ENCODE results near the gene TRIM47.
"Not testable (repeated sequence)": the region's sequence is repeated elsewhere in the genome, so short reads cannot be mapped to it uniquely, and the experiment has no call there.

TRIM47 gene

DNA sequence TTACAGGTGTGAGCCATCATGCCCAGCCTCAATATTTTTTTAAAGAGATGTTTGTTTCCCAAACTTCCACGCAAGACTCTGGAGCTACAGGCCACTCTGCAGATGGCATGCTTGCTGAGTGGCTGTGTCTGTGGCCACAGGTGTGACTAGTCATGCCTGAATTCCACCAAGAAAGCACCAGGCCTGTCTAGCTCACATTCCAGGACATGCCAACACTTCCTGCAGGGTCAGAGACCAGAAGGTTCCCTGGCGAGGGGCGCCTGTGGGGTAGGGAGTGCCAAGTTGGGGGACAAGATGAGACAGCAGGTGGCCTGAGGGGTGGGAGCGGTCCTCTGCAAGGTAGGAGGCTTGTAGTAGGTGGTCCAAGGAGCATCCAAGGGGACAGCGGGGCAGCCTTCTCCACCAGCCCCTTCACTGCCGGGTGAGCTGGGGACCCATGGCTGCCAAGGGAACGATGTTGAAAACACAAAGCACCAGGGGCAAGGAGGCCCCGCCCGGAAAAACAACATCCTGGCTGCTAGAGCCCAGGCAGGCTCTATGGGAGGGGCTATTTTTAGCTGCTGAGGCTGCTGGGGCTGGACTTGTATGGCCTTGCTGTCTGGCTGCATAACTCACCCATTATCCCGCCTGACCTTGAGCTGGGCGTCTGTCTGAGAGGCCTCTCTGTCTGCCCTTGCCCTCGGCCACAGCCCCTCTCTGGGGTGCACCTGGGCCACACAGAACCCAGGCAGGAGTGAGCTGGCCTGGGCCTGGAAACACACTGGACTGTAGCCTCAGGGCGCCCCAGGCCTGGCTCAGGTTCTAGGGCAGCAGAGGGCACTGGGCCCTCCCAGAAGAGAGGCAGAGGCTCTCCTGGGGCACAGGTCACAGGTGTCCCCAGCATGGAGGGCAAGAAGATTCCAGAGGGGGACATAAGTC, 5.7 kb downstream of the TRIM47 start:
- Histone ChIP-seq H3F3A (ENCODE audit: insufficient read depth) (no peaks in the 10 kb centered on the region), H3K27ac (ENCODE audit: low read depth, low read length) (no peak overlapping the region), H3K27me3 (ENCODE audit: low read length) (no peaks in the 10 kb centered on the region), H2AFZ (ENCODE audit: low read depth, low read length, severe bottlenecking) (no peak overlapping the region), H3K9me3 (ENCODE audit: insufficient read depth, low read length) (no peaks in the 10 kb centered on the region), H3K9ac (ENCODE audit: low read length) (no peak overlapping the region), H4K20me1 (ENCODE audit: low read depth, low read length) (no peaks in the 10 kb centered on the region), H3K9me2 (replicated peaks; ENCODE audit: insufficient read depth, low read length) (no peaks in the 10 kb centered on the region), H3K4me2 (ENCODE audit: low read depth, low read length, poor library complexity, severe bottlenecking) (no peak overlapping the region), H3K4me3 (ENCODE audit: insufficient read depth, low read length, poor library complexity, severe bottlenecking) (no peak overlapping the region), H3K79me2 (ENCODE audit: insufficient read depth, low read length) (no peaks in the 10 kb centered on the region), H3K36me3 (ENCODE audit: low read length) (no peaks in the 10 kb centered on the region)
- TF ChIP-seq, protein P1, sequence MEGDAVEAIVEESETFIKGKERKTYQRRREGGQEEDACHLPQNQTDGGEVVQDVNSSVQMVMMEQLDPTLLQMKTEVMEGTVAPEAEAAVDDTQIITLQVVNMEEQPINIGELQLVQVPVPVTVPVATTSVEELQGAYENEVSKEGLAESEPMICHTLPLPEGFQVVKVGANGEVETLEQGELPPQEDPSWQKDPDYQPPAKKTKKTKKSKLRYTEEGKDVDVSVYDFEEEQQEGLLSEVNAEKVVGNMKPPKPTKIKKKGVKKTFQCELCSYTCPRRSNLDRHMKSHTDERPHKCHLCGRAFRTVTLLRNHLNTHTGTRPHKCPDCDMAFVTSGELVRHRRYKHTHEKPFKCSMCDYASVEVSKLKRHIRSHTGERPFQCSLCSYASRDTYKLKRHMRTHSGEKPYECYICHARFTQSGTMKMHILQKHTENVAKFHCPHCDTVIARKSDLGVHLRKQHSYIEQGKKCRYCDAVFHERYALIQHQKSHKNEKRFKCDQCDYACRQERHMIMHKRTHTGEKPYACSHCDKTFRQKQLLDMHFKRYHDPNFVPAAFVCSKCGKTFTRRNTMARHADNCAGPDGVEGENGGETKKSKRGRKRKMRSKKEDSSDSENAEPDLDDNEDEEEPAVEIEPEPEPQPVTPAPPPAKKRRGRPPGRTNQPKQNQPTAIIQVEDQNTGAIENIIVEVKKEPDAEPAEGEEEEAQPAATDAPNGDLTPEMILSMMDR (IDR thresholded peaks at IDR 0.05; ENCODE audit: insufficient read depth, low read length, poor library complexity, severe bottlenecking) = no peak
- no peak for TF ChIP-seq EZH2phosphoT487 (conservative IDR thresholded peaks at IDR 0.05; ENCODE audit: low read length)

DNA sequence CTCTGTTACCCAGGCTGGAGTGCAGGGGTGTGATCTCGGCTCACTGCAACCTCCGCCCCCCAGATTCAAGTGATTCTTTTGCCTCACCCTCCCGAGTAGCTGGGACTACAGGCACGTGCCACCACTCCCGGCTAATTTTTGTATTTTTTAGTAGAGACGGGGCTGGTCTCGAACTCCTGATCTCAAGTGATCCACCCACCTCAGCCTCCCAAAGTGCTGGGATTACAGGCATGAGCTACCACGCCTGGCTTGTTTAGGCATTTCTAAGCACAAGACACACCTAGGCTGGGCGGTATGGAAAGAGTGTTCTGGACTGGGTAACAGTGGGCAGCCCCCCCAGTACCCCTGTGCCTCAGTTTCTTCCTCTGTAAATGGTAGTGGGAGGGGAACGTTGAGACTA, 8.2 kb downstream of the TRIM47 start:
- not testable (repeated sequence) for H3K36me3 ChIP-seq (ENCODE audit: low read length); H3F3A ChIP-seq (ENCODE audit: insufficient read depth); H3K4me2 ChIP-seq (ENCODE audit: low read depth, low read length, poor library complexity, severe bottlenecking); H3K27me3 ChIP-seq (ENCODE audit: low read length); H3K9me3 ChIP-seq (ENCODE audit: insufficient read depth, low read length); H3K79me2 ChIP-seq (ENCODE audit: insufficient read depth, low read length); H3K9ac ChIP-seq (ENCODE audit: low read length); H3K4me3 ChIP-seq (ENCODE audit: insufficient read depth, low read length, poor library complexity, severe bottlenecking); H3K27ac ChIP-seq (ENCODE audit: low read depth, low read length); H2AFZ ChIP-seq (ENCODE audit: low read depth, low read length, severe bottlenecking); H4K20me1 ChIP-seq (ENCODE audit: low read depth, low read length); H3K9me2 ChIP-seq (replicated peaks; ENCODE audit: insufficient read depth, low read length)

DNA sequence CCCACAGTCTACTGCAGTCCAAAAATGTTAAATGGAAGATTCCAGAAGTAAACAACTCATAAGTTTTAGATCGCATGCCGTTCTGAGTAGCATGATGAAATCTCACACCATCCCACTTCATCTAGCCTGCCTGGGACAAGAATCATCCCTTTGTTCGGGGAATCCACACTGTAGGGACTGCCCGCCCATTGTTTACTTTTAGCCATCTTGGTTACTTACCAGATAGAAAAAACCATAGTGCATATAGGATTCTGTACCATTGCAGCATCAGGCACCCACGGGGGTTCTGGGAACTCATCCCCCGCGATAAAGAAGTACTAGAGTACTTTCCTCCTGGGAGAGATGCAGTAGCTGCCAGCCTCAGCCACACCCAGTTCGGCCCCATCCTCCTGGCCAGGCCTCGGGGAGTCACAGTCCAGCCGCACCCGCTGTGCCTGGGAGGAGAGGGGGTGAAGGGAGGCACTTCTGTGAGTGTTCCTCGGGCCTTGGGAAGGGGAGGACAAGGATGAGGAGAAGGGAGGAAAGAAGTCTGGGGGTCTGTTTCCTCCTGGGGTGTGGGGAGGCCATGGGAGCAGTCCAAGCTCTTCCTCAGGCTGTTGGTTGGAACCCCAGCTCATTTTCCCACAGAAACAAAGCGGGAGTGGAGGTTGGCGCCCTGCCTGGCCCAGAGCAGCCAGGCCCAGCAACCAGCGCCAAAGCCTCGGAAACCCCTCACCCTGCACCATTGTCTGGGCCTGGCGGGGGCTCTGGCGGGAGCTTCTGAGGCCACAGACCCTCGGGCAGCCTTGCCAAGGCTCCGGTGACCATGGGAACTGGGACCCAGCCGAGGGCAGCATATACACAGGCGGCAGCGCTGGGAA, 8.9 kb downstream of the TRIM47 start:
- no peak for TF ChIP-seq EZH2phosphoT487 (conservative IDR thresholded peaks at IDR 0.05; ENCODE audit: low read length)
- TF ChIP-seq, protein P1 (IDR thresholded peaks at IDR 0.05; ENCODE audit: insufficient read depth, low read length, poor library complexity, severe bottlenecking) = no peak
- H3K27me3 ChIP-seq (ENCODE audit: low read length) = no peaks in the 10 kb centered on the region
- no peaks in the 10 kb centered on the region for H4K20me1 ChIP-seq (ENCODE audit: low read depth, low read length)
- no peak overlapping the region for H3K4me3 ChIP-seq (ENCODE audit: insufficient read depth, low read length, poor library complexity, severe bottlenecking)
- no peaks in the 10 kb centered on the region for H3K9me2 ChIP-seq (replicated peaks; ENCODE audit: insufficient read depth, low read length)
- no peaks in the 10 kb centered on the region for H3K36me3 ChIP-seq (ENCODE audit: low read length)
- H3K4me2 ChIP-seq (ENCODE audit: low read depth, low read length, poor library complexity, severe bottlenecking) = no peak overlapping the region
- no peaks in the 10 kb centered on the region for H3K9me3 ChIP-seq (ENCODE audit: insufficient read depth, low read length)
- no peaks in the 10 kb centered on the region for H3K79me2 ChIP-seq (ENCODE audit: insufficient read depth, low read length)
- no peak overlapping the region for H3K9ac ChIP-seq (ENCODE audit: low read length)
- H3K27ac ChIP-seq (ENCODE audit: low read depth, low read length) = no peak overlapping the region
- no peaks in the 10 kb centered on the region for H3F3A ChIP-seq (ENCODE audit: insufficient read depth)
- no peak overlapping the region for H2AFZ ChIP-seq (ENCODE audit: low read depth, low read length, severe bottlenecking)

DNA sequence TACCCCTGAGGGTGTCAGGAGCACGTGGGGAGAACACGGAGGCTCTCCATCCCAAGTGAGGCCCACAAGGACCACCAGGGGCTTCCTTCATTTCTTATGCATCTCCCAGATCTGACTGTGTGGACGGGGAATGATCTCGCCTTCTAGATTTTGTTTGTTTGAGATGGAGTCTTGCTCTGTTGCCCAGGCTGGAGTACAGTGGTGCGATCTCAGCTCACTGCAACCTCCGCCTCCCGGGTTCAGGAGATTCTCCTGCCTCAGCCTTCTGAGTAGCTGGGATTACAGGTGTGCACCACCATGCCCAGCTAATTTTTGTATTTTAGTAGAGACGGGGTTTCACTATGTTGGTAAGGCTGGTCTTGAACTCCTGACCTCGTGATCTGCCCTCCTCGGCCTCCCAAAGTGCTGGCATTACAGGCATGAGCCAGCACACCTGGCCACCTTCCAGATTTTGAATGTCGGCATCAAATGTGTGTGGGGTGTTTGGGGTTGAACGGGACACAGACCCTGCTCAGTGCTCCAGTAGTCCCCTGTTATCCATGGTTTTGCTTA, 9.6 kb downstream of the TRIM47 start:
- not testable (repeated sequence) for H3K9me3 ChIP-seq (ENCODE audit: insufficient read depth, low read length); H3K27ac ChIP-seq (ENCODE audit: low read depth, low read length); H3K79me2 ChIP-seq (ENCODE audit: insufficient read depth, low read length); H3K4me3 ChIP-seq (ENCODE audit: insufficient read depth, low read length, poor library complexity, severe bottlenecking); H4K20me1 ChIP-seq (ENCODE audit: low read depth, low read length); H2AFZ ChIP-seq (ENCODE audit: low read depth, low read length, severe bottlenecking); H3K9ac ChIP-seq (ENCODE audit: low read length); H3K27me3 ChIP-seq (ENCODE audit: low read length); H3K36me3 ChIP-seq (ENCODE audit: low read length); H3F3A ChIP-seq (ENCODE audit: insufficient read depth); H3K4me2 ChIP-seq (ENCODE audit: low read depth, low read length, poor library complexity, severe bottlenecking); H3K9me2 ChIP-seq (replicated peaks; ENCODE audit: insufficient read depth, low read length)

DNA sequence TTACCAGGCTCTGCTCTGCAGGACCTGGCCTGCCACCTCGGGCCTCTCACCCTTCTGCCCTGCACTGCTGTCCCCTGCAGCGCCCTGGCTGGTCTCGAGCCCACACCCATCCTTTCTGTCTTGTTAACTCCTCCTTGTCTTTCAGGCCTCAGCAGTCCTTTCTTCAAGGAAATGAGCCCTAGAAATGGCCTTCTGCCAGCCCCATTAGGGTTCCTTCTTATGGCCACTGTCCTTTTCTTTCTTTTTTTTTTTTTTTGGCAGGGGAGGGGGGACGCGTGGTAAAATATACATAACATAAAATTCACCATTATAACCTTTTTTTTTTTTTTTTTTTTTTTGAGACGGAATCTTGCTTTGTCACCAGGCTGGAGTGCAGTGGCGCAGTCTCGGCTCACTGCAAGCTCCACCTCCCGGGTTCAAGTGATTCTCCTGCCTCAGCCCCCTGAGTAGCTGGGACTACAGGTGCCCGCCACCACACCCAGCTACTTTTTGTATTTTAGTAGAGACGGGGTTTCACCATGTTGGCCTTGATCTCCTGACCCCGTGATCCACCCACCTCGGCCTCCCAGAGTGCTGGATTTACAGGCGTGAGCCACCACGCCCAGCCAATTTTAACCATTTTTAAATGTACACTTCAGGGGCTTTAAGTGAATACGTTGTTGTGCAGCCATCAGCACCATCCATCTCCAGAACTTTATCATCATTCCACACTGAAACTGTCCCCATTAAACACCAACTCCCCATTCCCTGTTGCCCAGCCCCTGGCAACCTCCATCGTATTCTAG, 12.8 kb downstream of the TRIM47 start:
- not testable (repeated sequence) for H3K9me3 ChIP-seq (ENCODE audit: insufficient read depth, low read length); H3K4me3 ChIP-seq (ENCODE audit: insufficient read depth, low read length, poor library complexity, severe bottlenecking); H3K9ac ChIP-seq (ENCODE audit: low read length); H2AFZ ChIP-seq (ENCODE audit: low read depth, low read length, severe bottlenecking); H3K27ac ChIP-seq (ENCODE audit: low read depth, low read length); H3F3A ChIP-seq (ENCODE audit: insufficient read depth); H3K36me3 ChIP-seq (ENCODE audit: low read length); H3K79me2 ChIP-seq (ENCODE audit: insufficient read depth, low read length); H3K4me2 ChIP-seq (ENCODE audit: low read depth, low read length, poor library complexity, severe bottlenecking); H4K20me1 ChIP-seq (ENCODE audit: low read depth, low read length); H3K9me2 ChIP-seq (replicated peaks; ENCODE audit: insufficient read depth, low read length); H3K27me3 ChIP-seq (ENCODE audit: low read length)

Data from SU-DHL-6 (cell line).